D721Med (cell line): ENCODE measurements around the gene THAP7.
"Not testable (repeated sequence)": the region's sequence is repeated elsewhere in the genome, so short reads cannot be mapped to it uniquely, and the experiment has no call there.

Experiments used
- DNase-seq: peaks from one replicate; pipeline ENCODE4 v3.0.0; 2011; ENCODE audit warnings: low spot score; ENCODE audit not compliant: insufficient read length
- FAIRE-seq: peaks from 2 replicates; lab custom pipeline; 2011; peaks lifted over from hg19 to GRCh38; lab: Jason Lieb, UNC
- CTCF ChIP-seq: IDR thresholded peaks from 2 replicates; pipeline ENCODE4 v1.5.1; 2012; ENCODE audit warnings: mild to moderate bottlenecking, control low read depth; ENCODE audit not compliant: insufficient read depth; ENCODE audit errors: missing control alignments

Gene THAP7

GRCh38 chr22:20977019-20977418 lies 24.9 kb downstream of the THAP7 start:
- FAIRE-seq (no peak), DNase-seq (no peak)
- no peak for TF ChIP-seq CTCF

- FAIRE-seq, result no peak
- no peak for TF ChIP-seq CTCF
- DNase-seq, result no peak
These were observed 25.5 kb downstream of the THAP7 start for GRCh38 chr22:20976291-20976877.

GRCh38 chr22:20975541-20976290 lies 26.2 kb downstream of the THAP7 start:
- DNase-seq (no peak), FAIRE-seq (no peak)
- no peak for TF ChIP-seq CTCF

DNA sequence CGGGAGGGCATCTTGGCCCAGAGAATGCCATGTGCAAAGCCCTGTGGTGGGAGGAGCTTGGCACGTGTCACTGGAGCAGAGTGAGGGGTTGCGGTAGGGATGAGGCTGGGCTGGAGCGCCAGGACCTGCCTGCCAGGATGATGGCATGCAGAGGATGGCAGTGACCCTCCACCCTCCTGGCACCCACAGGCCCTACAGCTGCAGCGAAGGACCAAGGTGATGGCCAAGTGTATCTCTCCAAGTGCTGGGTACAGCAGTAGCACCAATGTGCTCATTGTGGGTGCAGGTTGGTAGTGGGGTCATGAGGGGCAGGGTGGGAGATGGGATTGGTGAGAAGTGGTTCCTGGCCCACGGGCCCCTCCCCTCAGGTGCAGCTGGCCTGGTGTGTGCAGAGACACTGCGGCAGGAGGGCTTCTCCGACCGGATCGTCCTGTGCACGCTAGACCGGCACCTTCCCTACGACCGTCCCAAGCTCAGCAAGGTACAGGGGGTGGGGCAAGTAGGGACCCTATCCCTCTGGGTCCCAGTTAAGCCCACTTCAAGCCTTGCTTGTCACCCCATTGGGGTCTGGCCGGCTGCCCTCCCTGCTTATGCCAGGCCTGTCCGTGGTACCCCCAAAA lies 27.5 kb downstream of the THAP7 start:
- no peak for FAIRE-seq

GRCh38 chr22:20973634-20974286 lies 28.2 kb downstream of the THAP7 start:
- no peak for DNase-seq
- TF ChIP-seq CTCF, result no peak
- FAIRE-seq, result no peak

More for the DNA sequence above, 27.5 kb downstream of the THAP7 start:
- no peak for TF ChIP-seq CTCF
- DNase-seq, result no peak

DNA sequence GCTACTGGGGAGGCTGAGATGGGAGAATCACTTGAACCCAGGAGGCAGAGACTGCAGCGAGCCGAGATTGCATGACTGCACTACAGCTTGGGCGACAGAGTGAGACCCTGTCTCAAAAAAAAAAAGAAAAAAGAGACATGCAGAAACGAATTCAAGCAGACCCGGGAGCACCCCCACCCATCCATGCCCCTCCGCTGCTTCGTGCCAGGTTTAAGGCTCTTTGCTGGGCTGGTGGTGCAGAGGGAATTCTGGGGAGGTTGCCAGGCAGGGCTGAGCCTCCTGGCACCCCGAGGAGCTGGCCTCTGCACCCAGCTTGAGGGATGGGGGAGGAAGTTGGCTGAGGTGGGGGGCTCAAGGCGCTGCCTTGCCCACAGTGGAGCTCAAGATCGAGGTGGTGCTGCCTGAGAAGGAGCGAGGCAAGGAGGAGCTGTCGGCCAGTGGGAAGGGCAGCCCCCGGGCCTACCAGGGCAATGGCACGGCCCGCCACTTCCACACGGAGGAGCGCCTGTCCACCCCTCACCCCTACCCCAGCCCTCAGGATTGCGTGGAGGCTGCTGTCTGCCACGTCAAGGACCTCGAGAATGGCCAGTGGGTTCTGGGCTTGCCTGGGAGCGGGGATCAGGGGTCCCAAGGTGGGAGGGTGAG lies 28.9 kb downstream of the THAP7 start:
- DNase-seq, result no peak
- FAIRE-seq, result no peak
- TF ChIP-seq CTCF, result no peak

DNA sequence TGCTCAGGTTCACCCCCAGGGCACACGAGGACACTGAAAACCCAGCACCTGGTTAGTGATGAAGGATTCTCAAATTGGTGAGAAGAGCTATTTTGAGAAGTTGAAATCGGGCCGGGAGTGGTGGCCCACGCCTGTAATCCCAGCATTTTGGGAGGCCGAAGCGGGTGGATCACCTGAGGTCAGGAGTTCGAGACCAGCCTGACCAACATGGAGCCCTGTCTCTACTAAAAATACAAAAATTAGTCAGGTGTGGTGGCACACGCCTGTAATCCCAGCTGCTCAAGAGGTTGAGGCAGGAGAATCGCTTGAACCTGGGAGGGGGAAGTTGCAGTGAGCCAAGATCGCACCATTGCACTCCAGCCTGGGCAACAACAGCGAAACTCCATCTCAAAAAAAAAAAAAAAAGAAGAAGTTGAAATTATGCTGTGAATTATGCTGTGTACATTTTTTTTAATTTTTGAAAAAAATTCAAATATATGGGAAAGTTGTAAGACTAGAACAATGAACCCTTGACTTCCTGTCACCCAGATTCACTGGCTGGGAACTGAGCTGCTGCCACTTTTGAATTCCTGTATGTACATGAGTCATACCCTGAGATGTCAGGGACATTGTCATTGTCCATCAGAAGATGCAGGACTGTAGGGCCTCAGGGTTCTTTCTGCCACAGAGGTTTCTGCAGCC lies 29.8 kb downstream of the THAP7 start:
- FAIRE-seq, DNase-seq: not testable (repeated sequence)
